Activated naive CD4-positive, alpha-beta T cell treated with anti-CD3 and anti-CD28 coated beads, Interleukin-2, amount 50 U/mL, for 16 hours (primary cell): ENCODE measurements around the gene ALG2.

Experiments
- DNase-seq: peaks from one replicate; pipeline ENCODE4 v3.0.0-alpha.2; 2020

The ALG2 gene

DNA sequence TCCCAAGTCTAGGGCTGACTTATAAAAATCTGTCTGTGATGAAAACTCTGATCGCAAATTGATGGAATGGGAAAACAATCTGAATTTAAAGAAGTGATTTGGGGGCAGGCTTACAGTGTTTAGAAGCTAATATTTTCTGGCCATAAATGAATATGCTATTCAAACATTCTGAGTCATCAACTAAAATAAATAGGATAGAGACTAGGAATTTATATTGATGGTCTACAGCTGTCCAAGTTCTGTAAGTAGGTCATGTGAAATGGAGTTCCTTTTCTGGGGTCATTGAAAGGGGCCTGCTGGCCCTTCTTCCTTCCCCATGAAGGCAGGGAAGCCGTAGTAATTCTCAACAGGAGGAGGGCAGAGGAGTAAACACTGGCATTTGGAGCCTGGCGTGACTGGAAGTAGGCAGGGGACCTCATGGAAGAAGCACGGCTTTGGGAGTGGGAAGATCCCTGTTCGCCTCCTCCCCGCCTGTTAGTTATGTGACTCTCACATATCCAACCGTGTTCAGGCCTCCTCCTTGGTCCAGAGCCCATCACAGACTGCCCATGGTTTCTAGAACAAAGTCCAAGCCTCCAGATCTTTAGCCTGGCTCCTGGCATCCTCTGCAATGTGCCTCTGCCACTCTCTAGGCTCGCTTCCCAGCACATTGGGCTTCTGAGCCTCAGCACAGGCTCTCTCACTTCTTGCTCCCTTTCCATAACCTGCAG lies 31.7 kb downstream of the ALG2 start:
- DNase-seq = no peak

DNA sequence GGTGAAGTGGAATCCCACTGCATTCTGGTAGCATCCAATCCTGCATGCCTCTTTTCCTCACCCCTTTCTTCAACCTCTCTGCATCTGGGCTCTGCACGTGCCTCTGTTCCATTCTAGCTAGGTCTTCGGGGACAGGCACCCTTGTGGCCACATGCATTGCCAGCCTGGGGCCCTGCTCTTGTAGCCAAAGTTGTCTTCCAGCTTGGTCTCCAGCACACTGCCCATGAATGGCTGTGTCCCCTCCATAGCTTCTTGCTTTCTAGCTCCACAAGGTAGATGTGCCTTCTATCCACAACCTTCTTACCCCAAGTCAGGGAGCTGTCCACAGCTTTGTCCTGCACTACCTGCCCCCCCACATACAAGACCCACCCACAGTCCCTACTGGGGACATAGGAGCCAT lies 32.6 kb downstream of the ALG2 start:
- DNase-seq = no peak

DNA sequence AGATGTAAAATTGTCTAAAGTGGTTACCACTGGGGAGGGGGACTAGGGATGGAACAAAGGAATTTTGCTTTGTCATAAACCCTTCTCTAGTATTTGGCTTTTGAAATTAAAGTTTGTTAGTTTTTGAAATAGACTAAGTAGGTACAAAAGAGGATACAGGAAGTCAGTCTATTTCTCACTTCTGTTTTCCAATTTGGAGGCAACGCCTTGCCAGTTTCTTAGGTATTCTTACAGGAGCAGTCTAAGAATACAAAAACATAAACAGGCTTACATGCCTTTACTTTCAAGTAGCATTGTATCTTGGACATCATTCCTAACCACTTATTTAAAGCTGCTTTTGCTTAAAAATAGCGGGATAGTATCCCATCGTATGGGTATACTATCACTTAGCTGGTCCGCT lies 34.4 kb downstream of the ALG2 start:
- no peak for DNase-seq

DNA sequence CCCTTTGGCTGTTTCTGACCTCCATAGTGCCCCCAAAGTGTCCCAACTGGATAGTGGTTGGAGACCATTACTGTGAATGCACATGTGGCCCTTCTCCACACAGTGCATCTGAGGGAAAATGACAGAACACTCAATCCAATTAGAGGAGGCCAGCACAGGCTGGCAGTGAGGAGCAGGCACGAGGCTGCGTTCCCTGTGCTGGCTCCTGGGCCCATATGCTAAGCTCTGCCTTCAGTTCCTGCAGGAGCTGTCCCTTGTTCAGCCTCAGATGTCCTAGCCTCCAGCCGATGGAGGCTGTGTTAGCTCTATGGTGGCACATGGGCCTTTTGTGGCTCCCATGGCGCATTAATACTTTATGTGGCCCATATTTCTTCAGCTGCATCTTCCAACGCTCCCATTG lies 35.8 kb downstream of the ALG2 start:
- no peak for DNase-seq

DNA sequence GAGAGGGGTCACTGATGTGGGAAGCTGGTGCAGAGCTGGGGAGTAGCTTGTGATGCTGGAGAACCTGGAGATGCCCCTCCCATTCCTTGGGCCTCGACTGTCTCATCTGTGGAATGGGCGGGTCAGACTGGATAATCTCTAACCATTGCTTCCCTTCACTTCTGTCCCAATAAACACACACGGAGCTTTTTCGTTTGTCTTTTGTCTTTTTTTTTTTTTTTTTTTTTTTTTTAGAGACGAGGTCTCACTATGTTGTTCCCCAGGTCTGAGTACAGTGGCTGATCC lies 36.5 kb downstream of the ALG2 start:
- DNase-seq = no peak

DNA sequence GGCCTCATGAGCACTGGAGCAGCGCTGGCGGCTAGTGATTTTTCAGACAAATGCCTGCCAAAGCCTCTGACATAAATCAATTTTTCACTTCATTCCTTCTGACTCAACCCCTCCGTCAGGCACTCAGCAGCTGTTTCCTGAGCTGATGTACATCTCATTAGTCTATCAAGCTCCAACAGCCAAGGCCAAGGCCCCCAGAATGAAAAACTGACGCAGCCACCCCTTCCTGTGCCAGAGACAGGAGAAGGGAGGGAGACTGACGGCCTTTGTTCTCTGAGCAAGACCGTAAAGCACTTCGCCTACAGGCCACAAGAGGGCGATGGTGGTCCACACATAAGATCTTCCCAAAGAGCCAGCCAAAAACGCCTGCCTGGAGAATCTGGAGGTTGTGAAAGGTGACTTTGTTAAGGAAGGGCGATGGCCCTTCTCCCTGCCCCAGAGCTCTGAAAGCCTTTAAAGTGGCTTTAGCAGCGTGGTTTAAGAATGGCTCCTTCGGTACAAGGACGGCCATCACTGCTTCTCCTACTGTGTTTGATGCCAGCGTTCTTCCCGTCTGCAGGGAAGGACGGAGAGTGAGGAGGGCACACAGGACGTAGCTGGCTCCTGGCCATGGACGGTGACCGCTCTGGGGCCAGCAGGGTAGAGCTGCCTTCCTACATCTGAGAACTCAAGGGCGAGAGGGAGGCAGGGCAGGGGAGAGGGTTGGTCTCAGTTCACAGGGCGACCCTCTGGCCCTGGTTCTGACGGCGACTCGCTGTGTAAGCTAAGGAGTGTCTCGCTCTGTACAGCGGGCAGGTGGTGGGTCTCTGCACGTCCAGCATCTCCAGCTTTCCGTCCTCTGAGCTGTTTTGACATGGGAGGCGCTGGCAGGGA lies 37.0 kb downstream of the ALG2 start:
- DNase-seq = peak; percentile 73

DNA sequence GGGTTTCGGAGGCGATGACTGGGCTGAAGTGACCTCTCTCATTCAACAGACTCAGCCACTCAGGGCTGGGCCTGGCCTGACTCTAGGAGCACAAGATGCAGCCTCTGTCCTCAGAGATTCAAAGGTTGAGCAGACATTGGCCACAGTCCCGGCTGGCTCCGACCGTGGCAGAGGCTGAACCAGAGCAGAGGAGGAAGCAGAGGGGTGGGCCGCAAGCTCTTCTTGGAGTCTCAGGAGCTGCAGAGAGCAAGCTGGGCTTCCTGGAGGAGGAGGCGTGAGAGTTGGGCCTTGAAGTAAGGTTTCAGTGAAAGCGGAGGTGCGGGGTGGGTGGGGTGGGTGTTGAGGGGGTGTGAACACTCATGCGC lies 37.6 kb downstream of the ALG2 start:
- DNase-seq = no peak

DNA sequence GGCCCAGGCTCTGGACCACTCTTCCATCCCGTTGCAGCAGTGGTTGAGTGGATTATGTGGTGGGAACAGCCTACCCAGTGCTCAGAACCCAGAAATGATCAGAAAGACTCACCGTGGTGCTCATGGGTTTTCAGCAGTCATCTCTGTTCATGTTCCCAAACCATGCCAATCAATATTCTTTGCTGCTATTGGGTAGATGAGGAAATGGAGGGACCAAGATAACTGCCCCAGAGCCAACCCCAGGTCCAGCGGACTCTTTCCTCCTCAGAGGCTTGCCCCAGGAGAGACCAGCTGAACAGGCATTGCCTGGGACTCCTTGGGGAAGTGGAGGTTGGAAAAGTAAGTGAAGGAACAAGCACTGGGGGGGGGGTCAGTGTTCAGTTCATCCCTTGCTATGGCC lies 38.1 kb downstream of the ALG2 start:
- no peak for DNase-seq

DNA sequence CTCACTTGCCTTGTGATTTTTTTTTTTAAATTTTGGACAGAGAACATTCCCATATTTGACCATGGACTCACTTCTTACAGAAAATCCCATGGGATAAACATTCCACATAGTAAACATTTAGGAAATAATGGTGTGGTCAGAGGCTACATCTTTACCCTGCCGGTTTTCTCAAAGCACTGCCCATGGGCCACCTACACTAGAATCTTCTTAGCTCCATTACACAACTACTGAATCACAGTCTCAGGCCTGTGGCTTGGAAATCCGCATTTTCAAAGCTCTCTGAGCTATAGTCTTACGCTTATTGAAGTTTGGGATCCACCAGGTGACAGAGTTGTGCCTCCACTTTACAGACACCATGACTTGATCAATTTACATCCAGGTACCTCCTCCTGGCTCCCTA lies 39.4 kb downstream of the ALG2 start:
- DNase-seq = no peak

DNA sequence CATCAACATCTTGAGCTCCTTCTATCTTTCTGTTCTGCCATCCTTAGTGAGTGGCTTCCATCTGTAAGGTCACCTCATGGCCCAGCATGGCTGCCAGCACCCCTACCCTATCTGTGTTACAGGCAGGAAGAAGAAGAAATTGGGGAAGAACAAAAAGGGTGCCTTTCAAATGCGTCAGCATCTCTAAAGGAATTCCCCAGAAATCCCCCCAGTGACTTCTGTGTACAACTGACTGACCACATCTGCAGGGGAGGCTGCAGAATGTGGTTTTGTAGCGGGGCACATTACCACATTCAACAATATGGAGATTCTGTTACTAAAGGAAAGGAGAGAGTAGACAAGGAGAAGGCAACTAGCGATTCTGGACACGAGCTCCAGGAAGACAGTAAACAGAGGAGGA lies 40.1 kb downstream of the ALG2 start:
- DNase-seq = no peak

DNA sequence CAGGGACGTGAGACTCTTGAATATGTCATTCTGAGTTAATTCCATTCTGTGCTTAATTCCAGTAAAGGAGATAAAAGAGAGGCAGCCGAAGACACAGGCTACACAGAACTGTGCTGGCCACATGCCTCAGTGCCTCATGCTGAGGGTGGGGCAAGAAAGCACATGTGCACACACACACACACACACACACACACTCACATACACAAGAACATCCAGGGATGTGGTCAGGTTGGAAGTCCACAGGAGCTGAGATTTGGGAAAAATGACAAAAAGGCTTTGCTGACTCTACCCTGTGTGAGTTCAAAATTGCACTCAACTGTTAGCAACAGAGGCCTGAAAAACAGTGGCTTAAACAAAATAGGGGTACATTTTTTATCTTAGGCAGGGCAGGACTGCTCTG lies 40.5 kb downstream of the ALG2 start:
- DNase-seq = no peak

DNA sequence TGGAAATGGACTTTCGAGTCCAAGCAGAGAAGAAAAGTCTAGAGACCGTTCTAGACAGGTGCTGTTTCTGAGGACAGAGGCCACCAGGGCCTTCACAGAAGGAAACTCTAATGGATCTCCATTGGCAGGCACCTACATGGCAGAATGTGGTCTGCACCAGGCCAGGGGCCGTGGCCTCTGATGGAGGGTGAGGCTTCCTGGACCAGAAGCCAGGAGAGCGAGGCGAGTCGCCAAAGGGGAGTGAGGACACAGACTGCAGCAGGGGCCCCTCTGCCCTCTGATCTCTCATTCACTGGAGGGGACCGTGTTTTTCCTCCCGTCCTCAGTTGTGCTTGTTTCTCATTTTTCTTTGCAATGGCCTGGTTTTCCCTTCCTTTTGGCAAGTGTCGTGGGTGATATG lies 41.1 kb downstream of the ALG2 start:
- DNase-seq = no peak

DNA sequence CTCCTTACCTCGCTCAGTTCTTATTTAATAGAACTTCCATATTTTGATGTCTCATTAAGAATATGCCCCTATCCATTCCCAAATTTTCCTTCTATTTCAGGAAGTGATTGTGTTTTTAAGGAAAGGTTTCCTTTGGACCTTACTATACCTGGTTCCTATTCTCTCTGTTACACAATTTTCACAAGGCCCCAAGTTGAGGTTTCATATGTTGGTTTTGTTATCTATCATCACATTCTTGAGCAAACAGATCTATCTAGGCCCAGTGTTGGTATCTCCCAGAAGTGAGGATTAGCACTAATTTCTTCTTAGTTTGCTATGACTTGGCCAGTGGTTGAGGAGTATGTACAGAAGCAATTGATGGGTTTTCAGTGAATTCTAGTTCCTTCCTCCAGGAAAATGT lies 41.5 kb downstream of the ALG2 start:
- no peak for DNase-seq

DNA sequence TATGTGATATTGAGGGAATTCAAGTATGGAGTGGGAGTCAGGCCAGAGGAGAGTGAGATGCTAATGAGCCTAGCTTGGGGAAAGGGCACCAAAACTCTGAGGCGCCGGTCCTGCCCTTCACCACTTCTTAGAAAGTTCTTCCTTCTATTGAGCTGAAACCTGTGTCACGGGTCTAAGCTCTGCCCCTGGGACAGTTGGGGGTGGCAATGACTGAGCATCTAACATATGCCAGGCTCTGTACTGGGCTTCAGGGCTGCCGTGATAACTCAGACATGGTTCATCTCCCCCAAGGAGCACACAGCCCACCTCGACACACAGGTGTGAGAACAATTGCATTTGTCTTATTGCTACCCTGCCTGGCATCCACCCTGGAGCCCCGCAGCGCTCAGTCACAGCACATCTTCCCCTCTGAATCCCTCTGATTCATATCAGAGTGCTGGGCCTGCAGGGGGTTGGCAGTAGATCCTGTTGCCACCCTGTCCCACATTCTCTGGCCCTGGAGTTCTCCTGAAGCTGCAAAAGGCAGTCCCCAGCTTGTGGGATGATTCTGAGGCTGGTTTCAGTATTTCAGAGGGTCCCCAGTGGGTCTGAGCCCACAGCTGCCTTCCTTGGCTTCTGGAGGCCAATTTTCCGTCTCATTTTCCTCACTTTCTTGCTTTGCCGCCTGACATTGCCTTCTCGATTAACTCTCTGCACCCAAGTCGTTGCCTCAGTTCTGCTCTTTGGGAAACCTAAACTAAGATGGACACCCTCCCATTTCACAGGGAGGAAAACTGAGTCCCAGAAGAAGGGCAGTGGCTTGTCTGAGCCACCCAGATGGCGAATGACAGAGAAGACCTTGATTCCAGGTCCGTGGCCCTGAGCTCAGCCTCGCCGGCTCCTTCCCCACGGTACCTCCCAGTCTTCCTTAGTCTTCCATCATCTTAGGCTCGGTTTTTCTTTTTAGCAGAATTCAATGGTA lies 42.5 kb downstream of the ALG2 start:
- DNase-seq = no peak

DNA sequence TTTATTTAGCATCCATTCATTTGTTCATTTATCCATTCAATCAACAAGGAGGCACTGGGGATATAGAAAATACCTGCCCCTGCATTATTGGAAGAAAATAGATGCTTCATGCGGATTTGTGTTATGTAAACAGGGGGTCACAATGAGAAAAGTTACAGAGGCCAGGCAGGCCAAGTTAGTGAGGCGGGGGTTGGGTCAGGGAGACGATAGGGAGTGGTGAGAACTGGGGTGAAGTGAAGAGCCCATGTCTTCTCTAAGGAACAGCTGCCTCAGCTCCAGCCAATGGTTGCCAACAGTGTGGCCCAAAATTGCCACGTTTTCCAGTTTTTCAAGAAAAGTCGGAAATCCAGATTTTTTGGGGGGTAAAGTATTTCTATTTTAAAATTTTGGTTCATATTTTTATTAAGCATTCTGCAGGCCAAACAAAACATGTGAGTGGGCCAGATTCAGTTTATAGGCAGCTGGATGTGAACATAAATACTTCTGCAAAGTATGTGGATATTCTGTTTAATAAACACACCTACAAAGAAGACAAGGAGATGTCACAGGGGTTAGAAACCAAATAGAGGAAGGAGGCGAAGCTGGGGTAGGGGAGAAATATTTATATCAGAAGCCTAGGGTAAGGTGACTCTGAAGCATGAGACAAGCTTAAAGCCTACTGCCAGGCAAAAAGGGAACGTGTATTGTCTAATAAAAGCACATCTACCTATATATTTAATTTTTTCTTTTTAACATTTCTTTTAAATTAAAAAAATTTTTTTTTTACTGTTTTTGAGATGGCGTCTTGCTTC lies 44.0 kb downstream of the ALG2 start:
- DNase-seq = no peak

DNA sequence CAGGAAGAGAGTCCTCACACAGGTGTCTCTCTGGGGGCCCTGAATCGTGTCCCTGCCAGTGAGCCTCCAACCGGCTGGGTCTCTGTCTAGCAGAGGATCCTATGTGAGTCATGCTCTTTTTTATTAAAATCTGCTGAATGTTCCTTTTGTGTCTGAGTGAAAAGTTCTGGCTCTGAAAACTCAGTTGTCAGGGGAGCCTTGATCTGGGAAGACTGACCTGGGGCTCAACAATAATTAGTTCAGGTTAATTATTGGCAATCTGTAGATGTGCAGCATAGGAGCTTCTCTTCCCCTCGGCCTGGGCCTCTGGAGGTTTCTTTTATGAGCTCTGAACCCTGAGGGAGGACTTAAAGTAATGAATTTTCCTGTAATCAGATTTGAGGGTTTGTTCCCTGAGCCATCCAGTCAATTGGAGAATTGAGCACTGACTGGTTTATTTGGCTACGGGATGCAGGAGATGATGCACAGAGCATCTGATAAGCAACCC lies 45.2 kb downstream of the ALG2 start:
- DNase-seq = no peak

DNA sequence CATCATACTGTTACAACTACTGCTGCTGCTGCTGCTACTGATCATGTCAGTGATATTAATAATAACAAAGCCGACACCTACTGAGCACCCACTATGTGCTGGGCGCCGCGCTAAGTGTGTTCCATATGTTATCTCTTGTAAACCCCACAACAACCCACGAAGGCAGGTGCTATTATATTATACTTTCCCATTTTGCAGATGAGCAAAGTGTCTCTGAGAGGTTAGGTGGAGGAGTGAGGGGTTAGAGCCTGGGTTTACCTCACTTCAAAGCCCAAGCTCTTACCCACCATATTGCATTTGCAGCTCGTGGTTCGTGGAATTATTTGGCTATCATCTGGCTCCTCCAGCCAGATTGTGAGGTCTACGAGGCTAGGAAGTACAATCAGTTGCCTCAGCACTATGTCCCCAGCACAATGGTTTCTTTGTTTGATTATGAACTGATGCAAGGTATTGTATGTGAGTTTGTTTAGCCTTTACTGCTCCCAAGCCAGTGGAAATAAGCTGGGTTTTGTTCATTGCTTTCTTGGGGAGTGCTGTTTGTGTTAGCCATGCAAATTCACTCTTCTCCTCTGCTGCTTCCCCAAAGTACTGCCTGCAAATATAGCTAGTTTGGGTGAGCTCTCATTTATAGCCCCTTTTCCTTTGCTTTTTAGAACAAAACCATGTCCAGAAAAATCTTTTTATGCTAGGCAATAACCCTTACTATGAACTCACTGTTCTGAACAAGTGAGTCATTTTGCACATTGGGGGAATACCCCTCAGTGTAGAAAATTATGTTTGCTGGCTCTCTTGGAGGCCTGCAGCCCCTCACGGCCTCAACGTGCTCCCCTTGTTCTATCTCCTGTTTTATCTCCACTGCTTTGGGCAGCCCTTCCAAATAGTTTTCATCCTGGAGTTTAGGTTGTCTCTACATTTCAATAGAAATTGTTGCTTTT lies 47.9 kb downstream of the ALG2 start:
- DNase-seq = no peak

DNA sequence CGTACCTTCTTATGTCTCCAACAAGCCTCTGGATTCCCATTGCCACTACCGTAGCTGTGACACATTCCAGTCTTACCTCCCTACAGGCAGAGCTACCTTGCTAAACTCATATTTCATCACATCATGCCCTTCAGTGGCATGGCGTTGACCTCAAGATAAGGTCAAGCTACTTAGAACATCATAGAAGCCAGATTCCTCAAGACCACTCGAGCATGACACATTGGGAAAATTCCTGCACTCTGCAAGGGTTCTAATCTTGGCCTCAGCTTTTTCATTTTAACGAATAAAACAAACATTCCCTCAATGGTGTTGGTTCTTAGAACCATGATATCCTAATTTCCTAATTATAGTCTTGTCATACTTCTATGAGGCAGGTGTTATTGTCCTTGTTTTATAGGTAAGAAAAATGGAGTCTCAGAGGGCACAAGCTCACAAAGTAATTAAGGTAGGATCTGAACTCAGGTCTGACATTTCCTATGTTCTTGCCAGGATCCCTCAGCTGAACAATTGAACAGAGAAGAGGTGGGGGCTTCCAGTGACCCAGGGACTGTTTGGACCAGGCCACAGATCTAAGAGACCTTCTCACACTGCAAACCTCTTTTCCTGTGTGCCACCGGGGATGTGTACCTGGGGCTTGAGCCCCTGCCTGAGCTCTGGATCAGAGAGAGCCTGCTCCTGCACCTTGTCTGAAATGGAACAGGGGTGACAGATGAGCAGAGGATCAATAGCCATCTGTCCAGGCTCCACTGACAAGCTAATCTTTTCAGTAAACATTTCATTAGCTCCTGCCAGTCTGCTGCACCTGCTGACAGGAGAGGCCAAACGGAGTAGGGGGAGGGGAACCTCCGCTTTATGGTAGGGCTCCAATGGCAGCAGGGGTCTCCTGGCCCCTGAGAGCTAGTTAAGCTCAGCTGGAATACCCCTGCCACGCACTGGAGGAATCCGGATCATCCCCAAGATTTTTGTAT lies 49.3 kb downstream of the ALG2 start:
- no peak for DNase-seq

DNA sequence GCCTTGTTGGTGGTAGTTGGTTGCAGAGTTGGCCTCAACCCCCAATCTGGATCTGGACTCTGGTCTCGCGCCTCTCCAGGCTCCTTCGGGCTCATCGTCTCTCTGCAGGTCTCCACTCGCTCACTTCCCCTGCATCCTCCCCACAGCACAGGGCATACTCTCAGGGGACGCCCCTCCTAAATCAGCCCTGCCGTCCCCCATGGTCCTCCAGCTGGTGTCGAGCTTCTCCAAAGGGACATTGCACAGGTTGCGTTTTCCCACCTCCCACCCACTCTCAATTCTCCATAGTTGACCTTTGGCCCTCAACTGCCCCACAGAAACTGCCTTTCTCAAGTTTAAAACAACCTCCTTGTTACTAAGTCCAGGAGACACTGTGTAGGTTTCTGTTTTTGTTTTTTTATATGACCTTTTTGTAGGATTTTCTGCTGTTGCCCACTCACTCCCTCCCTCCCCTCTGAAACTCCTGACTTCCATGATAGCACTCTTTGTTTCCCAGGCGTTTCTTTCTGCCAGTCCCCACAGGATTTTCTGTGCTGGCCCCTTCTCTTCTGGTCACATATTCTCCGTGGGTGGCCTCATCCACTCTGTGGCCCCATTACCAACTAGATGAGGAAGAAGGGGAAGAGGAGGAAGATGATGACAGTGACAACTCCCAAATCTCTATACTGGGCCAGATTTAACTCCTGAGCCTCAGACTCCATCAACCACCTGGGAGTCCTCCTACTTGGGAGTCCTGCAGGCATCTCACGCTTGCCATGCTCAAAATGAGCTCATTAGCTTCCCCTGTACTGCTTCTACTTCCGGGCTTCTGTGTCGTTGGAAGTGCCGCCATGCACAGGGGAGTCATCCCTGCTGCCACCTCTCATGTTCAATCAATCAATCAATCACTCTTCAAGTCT lies 50.3 kb downstream of the ALG2 start:
- DNase-seq = no peak
